GM12891 (cell line): ENCODE data around the gene SETD7.

Source experiments
- POLR2A ChIP-seq: IDR thresholded peaks from 2 replicates; pipeline ENCODE4 v1.6.1; 2011; ENCODE audit warnings: low read depth, low read length, control low read depth
- TAF1 ChIP-seq: IDR thresholded peaks from 2 replicates; pipeline ENCODE4 v1.6.1; 2011; ENCODE audit warnings: low read depth, low read length, control low read depth

- TF ChIP-seq TAF1 = no peak
- no peak for TF ChIP-seq POLR2A
Measured at GRCh38 chr4:139594591-139595185, 38.7 kb upstream of the SETD7 start.
